Vagina (tissue), 2 donors: ENCODE data around the gene CYP4Z1.

ENCODE experiments used
- CTCF ChIP-seq, 3 experiments: fragments of 450-650 bp in 2 of 3; fragments of 200-600 bp in 1 of 3; sonication (generic) in 1 of 3; IDR thresholded peaks; one replicate each; pipeline ENCODE4 v1.5.1; 2017 to 2019; ENCODE audit warnings: antibody characterized with exemption in 3 of 3, mild to moderate bottlenecking in 2 of 3, moderate library complexity in 2 of 3
- POLR2A ChIP-seq, 2 donors: fragments of 450-650 bp; IDR thresholded peaks; one replicate each; pipeline ENCODE4 v1.6.1; 2017; ENCODE audit warnings: antibody characterized with exemption in 2 of 2, mild to moderate bottlenecking in 2 of 2, moderate library complexity in 2 of 2
- POLR2AphosphoS5 ChIP-seq, 2 donors: sonication (generic); formaldehyde crosslinking; IDR thresholded peaks; one replicate each; pipeline ENCODE4 v1.9.0; 2017; ENCODE audit warnings: antibody characterized with exemption in 2 of 2, mild to moderate bottlenecking in 2 of 2, low read depth in 1 of 2; ENCODE audit not compliant: insufficient read depth in 1 of 2

GRCh38 chr1:47104816-47105215 is 37.8 kb downstream of the CYP4Z1 start:
- no peak for TF ChIP-seq POLR2A (IDR thresholded peaks at IDR 0.05)
- no peak for TF ChIP-seq CTCF (IDR thresholded peaks at IDR 0.05)
- no peak for TF ChIP-seq POLR2AphosphoS5 (IDR thresholded peaks at IDR 0.05; ENCODE audit: insufficient read depth in 1 of 2, low read depth in 1 of 2)
